KBM-7 (cell line): Measurements from ENCODE around the gene CFAP157.

Experiments
- DNase-seq: peaks from one replicate; pipeline ENCODE4 v3.0.0-alpha.2; 2015
- in situ Hi-C: fragments of 300-500 bp; cut with MboI; formaldehyde crosslinking; loops from 2 replicates; pipeline ENCODE4 v1.14.3; 2020; ENCODE audit warnings: low sequenced_read_pairs, low pct_unique_long_range_greater_than_20kb, mixed read lengths

The CFAP157 gene

GRCh38 chr9:127712867-127713266, 6.1 kb downstream of the CFAP157 start:
- no peak for DNase-seq
- in situ Hi-C loops, result no loop called here

DNA sequence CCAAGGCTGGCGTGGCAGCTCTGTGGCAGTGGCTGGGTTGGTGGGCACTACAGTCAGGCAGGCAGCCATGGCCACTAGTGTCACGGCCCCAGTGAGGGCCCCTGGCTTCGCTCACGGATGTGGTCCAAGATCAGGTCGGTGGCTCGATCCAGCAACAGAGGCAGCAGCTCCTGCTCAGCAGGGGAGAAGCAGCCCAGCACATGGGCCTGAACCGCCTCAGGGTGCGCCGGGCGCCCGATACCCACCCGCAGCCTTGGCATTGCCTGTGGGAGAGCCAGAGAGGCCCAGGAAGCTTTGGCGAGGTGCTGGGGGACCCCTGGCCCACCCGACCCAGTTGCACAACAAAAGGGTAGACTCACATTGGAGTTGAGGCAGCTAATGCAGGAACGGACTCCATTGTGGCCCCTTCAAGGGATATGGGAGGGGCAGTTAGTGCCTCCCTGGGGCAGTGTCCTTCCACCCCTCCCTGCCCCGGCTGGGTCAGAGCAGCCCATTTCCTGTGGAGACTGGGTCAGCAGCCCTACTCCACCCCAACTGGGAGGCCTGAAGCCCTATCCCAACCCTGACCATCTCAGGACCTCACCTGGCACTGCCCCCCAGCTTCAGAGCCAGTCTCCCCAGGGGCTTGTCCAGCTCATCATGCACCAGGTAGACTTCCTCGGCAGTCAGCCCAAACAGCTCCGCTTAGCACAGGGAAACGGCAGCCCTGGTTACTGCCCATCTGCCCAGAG, 7.4 kb downstream of the CFAP157 start:
- in situ Hi-C loops, result no loop called here
- no peak for DNase-seq

DNA sequence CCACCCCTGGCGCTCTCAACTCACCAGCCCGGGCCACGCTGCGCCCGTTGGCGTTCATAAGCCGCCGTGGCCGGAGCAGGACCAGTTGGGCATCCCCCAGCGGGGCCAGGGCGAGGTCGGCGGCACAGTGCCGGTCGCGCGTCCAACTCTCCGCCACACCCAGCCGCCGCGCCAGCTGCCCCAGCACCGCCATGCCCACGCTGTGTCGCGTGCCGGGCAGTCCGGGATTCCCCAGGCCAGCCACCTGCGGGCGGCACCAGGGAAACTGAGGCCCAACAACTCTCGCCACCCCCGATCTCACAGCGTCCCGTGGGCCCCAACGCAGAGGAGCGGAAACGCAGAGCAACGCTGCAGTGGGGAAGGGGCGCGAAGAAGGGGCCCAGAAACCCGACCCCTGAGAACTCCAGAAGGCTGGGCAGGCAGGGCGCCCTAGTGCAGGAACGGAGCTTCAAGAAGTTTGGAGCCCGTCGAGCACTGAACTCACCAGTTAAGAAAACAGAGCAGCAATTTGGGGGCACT, 8.2 kb downstream of the CFAP157 start:
- DNase-seq, result no peak
- in situ Hi-C loops, result no loop called here

DNA sequence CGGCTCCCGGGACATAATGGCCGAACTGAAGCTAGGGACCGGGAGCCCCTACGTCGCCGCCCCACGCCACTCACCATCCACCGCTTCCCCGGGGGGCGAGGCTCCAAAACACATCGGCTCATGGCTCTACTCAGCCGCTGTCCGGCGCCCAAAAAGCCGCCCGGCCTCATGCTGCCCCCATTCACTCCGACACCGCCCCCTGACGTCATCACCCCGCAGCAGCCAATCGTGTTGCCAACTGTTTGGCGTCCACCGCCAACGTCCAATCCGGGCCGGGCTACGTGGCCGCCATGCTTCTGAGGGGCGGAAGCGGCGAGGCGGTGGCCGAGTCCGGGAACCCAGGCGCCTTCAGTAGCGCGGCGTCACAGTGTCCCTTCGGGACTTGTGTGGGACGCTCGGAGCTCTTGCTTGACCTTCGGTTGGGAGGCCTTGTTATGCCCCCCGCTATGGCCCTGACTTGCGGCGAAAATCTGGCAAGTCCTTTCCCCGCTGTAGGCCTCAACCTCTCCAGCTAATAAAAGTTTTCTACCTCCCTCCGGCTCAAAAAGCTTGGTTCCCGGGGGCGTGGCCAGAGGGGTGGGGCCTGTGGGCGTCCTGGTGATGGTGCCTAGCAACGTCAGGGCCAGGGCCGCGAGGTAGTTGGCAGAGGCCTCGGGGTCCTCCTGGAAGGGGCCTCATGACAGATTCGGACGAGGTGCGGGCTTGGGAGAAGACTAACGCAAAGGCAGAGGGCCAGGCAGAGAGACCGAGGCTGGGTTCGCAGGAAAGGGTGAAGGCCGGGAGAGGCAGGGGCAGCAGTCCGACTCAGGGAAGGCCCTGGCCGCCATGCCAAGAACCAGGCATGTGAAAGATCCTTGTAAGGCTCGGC, 8.9 kb downstream of the CFAP157 start, which contains the start of the genes PTRH1 and TTC16:
TSS of gene PTRH1 (minus strand) at position 194 of the 868 bp plus-strand sequence. CDS start at position 170, 24 bp downstream.
TSS of gene TTC16 (plus strand) at position 610 of the 868 bp plus-strand sequence. CDS start at position 677, 67 bp downstream.
- DNase-seq, result peak; percentile 96
- in situ Hi-C loops, result no loop called here

DNA sequence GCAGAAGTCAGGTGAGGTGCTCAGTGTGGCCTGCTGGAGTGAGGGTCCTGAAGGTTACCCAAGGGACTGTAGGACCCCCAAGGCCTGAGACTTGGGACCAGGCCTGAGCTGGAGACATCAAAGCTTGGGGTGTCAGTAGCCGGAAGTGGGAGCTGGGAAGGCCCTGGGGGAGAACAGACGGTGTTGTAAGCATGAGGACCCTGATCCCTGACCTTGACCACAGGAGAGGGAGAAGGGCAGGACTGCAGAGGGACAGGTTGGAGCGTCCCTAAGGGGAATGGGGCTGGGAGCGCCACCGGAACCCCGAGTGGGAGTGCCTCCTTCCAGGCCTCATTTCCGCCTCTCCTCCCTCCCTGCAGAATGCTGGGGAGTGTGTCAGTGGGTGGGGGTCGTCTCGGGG, 9.6 kb downstream of the CFAP157 start:
- in situ Hi-C loops, result no loop called here
- no peak for DNase-seq

GRCh38 chr9:127717766-127718165, 11.0 kb downstream of the CFAP157 start:
- no peak for DNase-seq
- in situ Hi-C loops, result no loop called here

DNA sequence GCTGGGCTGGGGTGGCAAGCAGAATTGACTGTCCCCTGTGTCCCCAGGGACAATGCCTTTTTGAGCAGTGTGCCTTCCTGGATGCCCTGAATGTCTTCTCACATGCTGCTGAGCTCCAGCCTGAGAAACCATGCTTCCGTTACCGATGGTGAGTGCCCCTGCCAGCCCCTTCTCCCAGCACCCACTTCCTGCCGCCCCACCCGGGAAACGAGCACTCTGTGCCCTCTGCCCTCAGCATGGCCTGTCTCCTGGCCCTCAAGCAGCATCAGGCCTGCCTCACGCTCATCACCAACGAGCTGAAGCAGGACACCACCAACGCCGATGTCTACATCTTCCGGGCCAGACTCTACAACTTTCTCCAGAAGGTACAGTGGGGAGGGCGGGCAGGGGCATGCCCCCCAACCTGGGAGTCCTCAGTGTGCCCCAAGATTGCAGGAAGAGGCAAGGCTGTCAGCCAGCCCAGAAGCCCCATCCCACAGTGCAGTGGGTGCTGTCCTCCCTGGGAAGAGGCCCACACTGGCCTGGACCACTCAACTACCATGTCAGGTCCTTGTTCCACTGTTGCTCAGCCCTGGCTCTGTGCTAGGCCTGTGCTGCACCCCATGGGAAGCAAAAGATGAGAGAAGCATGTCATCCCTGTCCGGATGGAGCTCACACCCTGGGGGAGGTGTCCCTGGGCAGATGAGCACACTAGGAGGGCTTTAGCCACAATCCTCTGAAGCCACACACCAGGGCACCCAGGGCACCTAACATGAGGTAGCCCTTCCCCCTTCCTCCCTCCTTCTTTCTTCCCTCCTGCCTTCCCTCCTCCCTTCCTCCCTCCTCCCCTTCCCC, 13.5 kb downstream of the CFAP157 start:
- in situ Hi-C loops, result no loop called here
- no peak for DNase-seq

DNA sequence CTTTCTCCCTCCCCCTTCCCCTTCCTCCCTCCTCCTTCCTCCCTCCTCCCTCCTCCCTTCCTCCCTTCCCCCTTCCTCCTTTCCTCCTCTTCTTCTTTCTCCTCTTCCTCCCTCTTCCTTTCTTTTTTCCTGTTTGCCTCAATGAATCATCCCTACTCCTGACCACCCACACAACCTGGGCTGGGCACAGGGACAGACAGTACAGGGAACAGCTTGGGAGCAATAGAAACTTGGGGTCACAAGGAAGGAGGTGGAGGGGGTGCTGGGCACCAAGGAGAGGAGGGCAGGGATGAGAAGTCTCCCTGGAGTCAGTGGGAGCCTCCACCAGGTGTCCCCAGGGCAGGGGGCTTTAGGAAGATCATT, 14.1 kb downstream of the CFAP157 start:
- DNase-seq, result no peak
- in situ Hi-C loops, result no loop called here

GRCh38 chr9:127721391-127721821, 14.6 kb downstream of the CFAP157 start:
- DNase-seq, result no peak
- in situ Hi-C loops, result no loop called here

DNA sequence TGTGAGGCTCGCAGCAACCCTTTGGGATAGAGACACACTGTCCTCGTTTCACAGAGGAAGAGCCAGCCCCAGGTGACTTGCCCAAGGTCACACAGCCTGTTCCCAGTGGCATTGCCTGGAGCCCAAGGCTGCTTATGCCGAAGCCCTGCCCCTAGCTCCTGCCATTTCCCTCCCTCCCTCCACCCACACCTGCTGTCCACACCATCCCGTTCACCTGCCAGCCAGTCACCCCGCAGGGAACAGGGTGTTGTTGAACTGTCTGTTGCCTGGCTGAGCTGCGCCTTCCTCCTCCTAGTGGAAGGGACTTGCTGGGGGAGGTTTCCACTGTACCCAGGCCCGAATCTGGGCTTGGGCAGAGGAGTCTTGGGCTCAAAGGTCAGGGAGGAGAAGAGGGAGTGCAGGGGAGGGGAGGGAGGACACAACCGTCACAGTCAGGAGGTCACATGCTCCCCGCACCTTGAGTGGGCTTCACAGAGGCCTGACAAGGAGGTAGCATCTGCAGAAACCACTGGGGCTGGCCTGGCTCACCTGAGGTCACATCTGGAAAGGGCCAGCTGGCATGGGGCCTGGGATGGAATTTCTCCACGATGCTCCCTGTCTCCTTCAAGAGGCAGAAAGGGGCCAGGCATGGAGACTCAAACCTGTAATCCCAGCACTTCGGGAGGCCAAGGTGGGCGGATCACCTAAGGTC, 15.4 kb downstream of the CFAP157 start:
- no peak for DNase-seq
- in situ Hi-C loops, result no loop called here

GRCh38 chr9:127723013-127723412, 16.2 kb downstream of the CFAP157 start:
- in situ Hi-C loops, result no loop called here

GRCh38 chr9:127723444-127723843, 16.7 kb downstream of the CFAP157 start:
- in situ Hi-C loops, result no loop called here
- no peak for DNase-seq

More at GRCh38 chr9:127723013-127723412, 16.2 kb downstream of the CFAP157 start:
- DNase-seq, result no peak

DNA sequence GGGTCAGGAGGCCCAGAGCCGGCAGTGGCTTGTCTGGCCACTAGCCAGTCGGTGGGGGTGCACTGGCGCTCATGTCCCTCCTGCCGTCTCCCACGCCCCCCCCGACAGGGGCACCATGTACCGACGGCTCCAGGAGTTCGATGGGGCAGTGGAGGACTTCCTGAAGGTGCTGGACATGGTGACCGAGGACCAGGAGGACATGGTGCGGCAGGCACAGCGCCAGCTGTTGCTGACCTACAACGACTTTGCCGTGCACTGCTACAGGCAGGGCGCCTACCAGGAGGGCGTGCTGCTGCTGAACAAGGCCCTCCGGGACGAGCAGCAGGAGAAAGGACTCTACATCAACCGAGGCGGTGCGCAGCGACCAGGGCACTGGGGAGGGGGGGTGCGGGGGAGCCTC, 17.2 kb downstream of the CFAP157 start:
- in situ Hi-C loops, result no loop called here
- no peak for DNase-seq

DNA sequence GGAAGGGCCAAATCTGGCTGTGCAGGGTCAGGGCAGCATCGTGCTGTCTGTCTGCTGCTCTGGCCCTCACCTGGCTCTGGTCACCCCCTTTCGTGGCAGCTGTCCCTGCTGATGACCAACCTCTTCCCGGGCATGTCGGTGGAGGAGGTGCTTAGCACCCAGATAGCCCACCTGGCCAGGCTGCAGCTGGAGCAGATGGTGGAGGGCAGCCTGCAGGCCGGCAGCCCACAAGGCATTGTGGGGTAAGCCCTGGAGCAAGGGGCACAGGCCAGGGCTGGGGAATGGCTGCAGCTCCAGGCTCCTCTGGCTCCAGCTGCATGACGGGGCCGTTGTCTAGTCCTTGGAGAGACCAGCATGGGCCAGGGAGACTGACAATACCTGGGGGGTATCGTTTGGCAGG, 20.1 kb downstream of the CFAP157 start:
- in situ Hi-C loops, result no loop called here
- DNase-seq, result no peak

GRCh38 chr9:127728808-127729207, 22.0 kb downstream of the CFAP157 start:
- in situ Hi-C loops, result no loop called here
- no peak for DNase-seq

DNA sequence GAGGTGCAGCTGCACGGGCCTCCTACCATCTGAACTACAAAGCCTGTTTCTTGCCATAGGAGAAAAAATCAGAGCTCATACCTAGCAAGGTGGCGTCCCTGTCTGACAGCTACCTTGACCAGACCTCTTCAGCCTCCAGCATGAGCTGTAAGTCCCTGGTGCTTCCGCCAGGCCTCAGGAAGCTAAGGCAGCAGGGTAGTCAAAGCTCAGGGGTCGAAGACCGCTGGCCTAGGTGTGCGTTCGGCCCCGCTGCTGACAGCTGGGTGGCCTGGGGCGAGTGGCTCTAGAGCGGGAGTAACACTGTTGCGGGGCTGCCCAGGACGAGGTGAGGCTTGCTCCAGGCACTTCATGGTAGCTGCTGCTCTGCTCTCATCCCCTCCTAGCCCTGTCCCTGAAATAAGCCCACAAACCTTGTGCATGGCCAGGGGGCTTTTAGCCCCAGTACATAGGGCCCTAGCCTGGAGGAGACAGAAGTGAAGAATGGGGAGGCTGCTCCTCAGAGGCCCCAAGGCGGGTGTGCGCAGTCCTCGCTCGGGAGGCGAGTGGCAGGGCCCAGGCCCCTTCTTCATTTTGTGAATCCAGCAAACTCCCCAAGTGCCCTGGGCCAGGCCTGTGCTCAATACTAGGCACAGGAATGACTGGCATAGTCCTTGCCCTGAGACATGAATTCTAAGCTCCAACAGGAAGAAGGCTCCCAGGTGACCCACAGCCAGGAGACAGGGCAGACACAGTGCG, 22.9 kb downstream of the CFAP157 start:
- no peak for DNase-seq
- in situ Hi-C loops, result no loop called here

- in situ Hi-C loops, result no loop called here
- no peak for DNase-seq
Observed at GRCh38 chr9:127730262-127730661, 23.5 kb downstream of the CFAP157 start.

GRCh38 chr9:127730799-127731410, 24.1 kb downstream of the CFAP157 start:
- in situ Hi-C loops, result no loop called here
- DNase-seq, result no peak
